ENCODE measurements around the gene ASPN.

The ASPN gene

GRCh38 chr9:92406477-92406876, 75.8 kb downstream of the ASPN start:
- DNase-seq = peak; percentile 93

Measured in MV-4-11 (cell line).